ENCODE data around the gene COBLL1.
"Not testable (repeated sequence)": the region's sequence is repeated elsewhere in the genome, so short reads cannot be mapped to it uniquely, and the experiment has no call there.

COBLL1 gene

GRCh38 chr2:164841719-164842623 is at the start of gene COBLL1:
TSS of gene COBLL1 (minus strand) at chr2:164841823. CDS start at chr2:164841196, 627 bp downstream.
- DNase-seq, result no peak

GRCh38 chr2:164890544-164890943 is 48.9 kb upstream of the COBLL1 start:
- peak; percentile 82 for DNase-seq

- no peak for DNase-seq
Measured at GRCh38 chr2:164888592-164888991, 47.0 kb upstream of the COBLL1 start.

- no peak for DNase-seq
Measured at GRCh38 chr2:164887434-164888144, 46.0 kb upstream of the COBLL1 start.

- no peak for DNase-seq
Measured at GRCh38 chr2:164882276-164882675, 40.7 kb upstream of the COBLL1 start.

GRCh38 chr2:164881524-164881923 is 39.9 kb upstream of the COBLL1 start:
- DNase-seq, result no peak

- no peak for DNase-seq
Measured at GRCh38 chr2:164879901-164880535, 38.4 kb upstream of the COBLL1 start.

GRCh38 chr2:164877927-164878326 is 36.3 kb upstream of the COBLL1 start:
- DNase-seq, result no peak

GRCh38 chr2:164877169-164877568 is 35.5 kb upstream of the COBLL1 start:
- DNase-seq, result no peak

GRCh38 chr2:164875334-164876205 is 33.9 kb upstream of the COBLL1 start:
- DNase-seq, result no peak

GRCh38 chr2:164873210-164873908 is 31.7 kb upstream of the COBLL1 start:
- no peak for DNase-seq

- no peak for DNase-seq
Measured at GRCh38 chr2:164871404-164871803, 29.8 kb upstream of the COBLL1 start.

- DNase-seq, result no peak
Measured at GRCh38 chr2:164869420-164869772, 27.8 kb upstream of the COBLL1 start.

GRCh38 chr2:164868563-164869419 is 27.2 kb upstream of the COBLL1 start:
- no peak for DNase-seq

GRCh38 chr2:164867779-164868397 is 26.3 kb upstream of the COBLL1 start:
- no peak for DNase-seq

- DNase-seq, result not testable (repeated sequence)
Measured at GRCh38 chr2:164866381-164866780, 24.8 kb upstream of the COBLL1 start.

GRCh38 chr2:164860694-164861042 is 19.0 kb upstream of the COBLL1 start:
- DNase-seq, result no peak

GRCh38 chr2:164859906-164860693 is 18.5 kb upstream of the COBLL1 start:
- DNase-seq, result not testable (repeated sequence)

GRCh38 chr2:164859251-164859818 is 17.7 kb upstream of the COBLL1 start:
- DNase-seq, result no peak
